Measurements from ENCODE around the gene SRP54.

SRP54 gene

GRCh38 chr14:34943506-34943905 lies 39.3 kb upstream of the SRP54 start:
- Histone ChIP-seq H3K36me3 (ENCODE audit: control insufficient read depth, insufficient read depth, low read length) (no peaks in the 10 kb centered on the region), H3K9me3 (ENCODE audit: control insufficient read depth, low read length) (no peaks in the 10 kb centered on the region), H3K9ac (no peak overlapping the region), H2AFZ (no peak overlapping the region), H3K79me2 (no peaks in the 10 kb centered on the region), H3K27me3 (ENCODE audit: control insufficient read depth, insufficient read depth, low read length) (no peaks in the 10 kb centered on the region), H3K4me3 (ENCODE audit: low read depth, low read length) (no peak overlapping the region), H3K4me1 (no peaks in the 10 kb centered on the region), H3K4me2 (ENCODE audit: low read length) (no peak overlapping the region), H3K27ac (no peak overlapping the region)
- no peak for TF ChIP-seq CTCF (IDR thresholded peaks at IDR 0.05)

DNA sequence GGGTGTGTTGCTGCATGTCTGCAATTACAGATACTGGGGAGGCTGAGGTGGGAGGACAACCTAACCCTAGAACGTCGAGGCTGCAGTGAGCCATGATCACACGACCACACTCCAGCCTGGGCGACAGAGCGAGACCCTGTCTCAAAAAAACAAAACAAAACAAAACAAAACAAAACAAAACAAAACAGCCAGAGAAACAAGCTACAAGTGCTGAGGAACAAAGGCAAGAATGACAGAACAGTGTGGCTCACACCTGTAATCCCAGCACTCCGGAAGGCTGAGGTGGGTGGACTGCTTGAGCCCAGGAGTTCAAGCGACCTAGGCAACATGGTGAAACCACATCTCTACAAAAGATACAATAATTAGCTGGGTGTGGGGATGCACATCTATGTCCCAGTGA lies 38.0 kb upstream of the SRP54 start:
- Histone ChIP-seq H2AFZ (no peak overlapping the region), H3K9me3 (ENCODE audit: control insufficient read depth, low read length) (no peaks in the 10 kb centered on the region), H3K9ac (no peak overlapping the region), H3K27ac (no peak overlapping the region), H3K4me2 (ENCODE audit: low read length) (no peak overlapping the region), H3K4me3 (ENCODE audit: low read depth, low read length) (no peak overlapping the region), H3K36me3 (ENCODE audit: control insufficient read depth, insufficient read depth, low read length) (no peaks in the 10 kb centered on the region), H3K4me1 (no peaks in the 10 kb centered on the region), H3K27me3 (ENCODE audit: control insufficient read depth, insufficient read depth, low read length) (no peaks in the 10 kb centered on the region), H3K79me2 (no peaks in the 10 kb centered on the region)
- no peak for TF ChIP-seq CTCF (IDR thresholded peaks at IDR 0.05)

GRCh38 chr14:34946699-34947098 lies 36.1 kb upstream of the SRP54 start:
- Histone ChIP-seq H3K27me3 (ENCODE audit: control insufficient read depth, insufficient read depth, low read length) (no peaks in the 10 kb centered on the region), H3K9me3 (ENCODE audit: control insufficient read depth, low read length) (no peaks in the 10 kb centered on the region), H3K4me1 (no peaks in the 10 kb centered on the region), H3K79me2 (no peaks in the 10 kb centered on the region), H3K4me3 (ENCODE audit: low read depth, low read length) (no peak overlapping the region), H3K27ac (no peak overlapping the region), H2AFZ (no peak overlapping the region), H3K9ac (no peak overlapping the region), H3K4me2 (ENCODE audit: low read length) (no peak overlapping the region), H3K36me3 (ENCODE audit: control insufficient read depth, insufficient read depth, low read length) (no peaks in the 10 kb centered on the region)
- TF ChIP-seq CTCF (IDR thresholded peaks at IDR 0.05): no peak

- no peak overlapping the region for H2AFZ ChIP-seq
- H3K79me2 ChIP-seq: no peaks in the 10 kb centered on the region
- H3K9ac ChIP-seq: no peak overlapping the region
- no peaks in the 10 kb centered on the region for H3K9me3 ChIP-seq (ENCODE audit: control insufficient read depth, low read length)
- no peaks in the 10 kb centered on the region for H3K27me3 ChIP-seq (ENCODE audit: control insufficient read depth, insufficient read depth, low read length)
- H3K4me1 ChIP-seq: no peaks in the 10 kb centered on the region
- H3K4me2 ChIP-seq (ENCODE audit: low read length): no peak overlapping the region
- no peak overlapping the region for H3K27ac ChIP-seq
- no peaks in the 10 kb centered on the region for H3K36me3 ChIP-seq (ENCODE audit: control insufficient read depth, insufficient read depth, low read length)
- no peak overlapping the region for H3K4me3 ChIP-seq (ENCODE audit: low read depth, low read length)
- TF ChIP-seq CTCF (IDR thresholded peaks at IDR 0.05): no peak
Measured at GRCh38 chr14:34951286-34951685, 31.5 kb upstream of the SRP54 start.

- Histone ChIP-seq H3K4me3 (ENCODE audit: low read depth, low read length) (no peak overlapping the region), H3K4me2 (ENCODE audit: low read length) (no peak overlapping the region), H3K9ac (no peak overlapping the region), H2AFZ (no peak overlapping the region), H3K4me1 (no peaks in the 10 kb centered on the region), H3K9me3 (ENCODE audit: control insufficient read depth, low read length) (no peaks in the 10 kb centered on the region), H3K27me3 (ENCODE audit: control insufficient read depth, insufficient read depth, low read length) (no peaks in the 10 kb centered on the region), H3K27ac (no peak overlapping the region), H3K79me2 (no peaks in the 10 kb centered on the region), H3K36me3 (ENCODE audit: control insufficient read depth, insufficient read depth, low read length) (no peaks in the 10 kb centered on the region)
- no peak for TF ChIP-seq CTCF (IDR thresholded peaks at IDR 0.05)
Measured at GRCh38 chr14:34956931-34957330, 25.9 kb upstream of the SRP54 start.

Measured in parathyroid adenoma (tissue), 2 donors.